BLaER1 treated with 17β-estradiol and CSF1 and Interleukin-3, amounts not matched to agents 10 nM and 100 nM (cell line): ENCODE measurements around the gene GREB1L.

Experiments
- H3K27ac ChIP-seq, 11 experiments: shearing (Covaris generic); formaldehyde crosslinking; 2 replicates each; pipeline ENCODE4 v1.8.1; 2022
- H3K27me3 ChIP-seq, 11 experiments: shearing (Covaris generic); formaldehyde crosslinking; 2 replicates each; pipeline ENCODE4 v1.8.1; 2022
- H3K36me3 ChIP-seq, 11 experiments: shearing (Covaris generic); formaldehyde crosslinking; 2 replicates each; pipeline ENCODE4 v1.8.1; 2022
- H3K4me1 ChIP-seq, 10 experiments: shearing (Covaris generic); formaldehyde crosslinking; 2 replicates each; pipeline ENCODE4 v1.8.1; 2022
- H3K4me2 ChIP-seq, 11 experiments: shearing (Covaris generic); formaldehyde crosslinking; 2 replicates each; pipeline ENCODE4 v1.8.1; 2022
- H3K4me3 ChIP-seq, 10 experiments: shearing (Covaris generic); formaldehyde crosslinking; 2 replicates each; pipeline ENCODE4 v1.8.1; 2022
- H3K9ac ChIP-seq, 11 experiments: shearing (Covaris generic); formaldehyde crosslinking; 2 replicates each; pipeline ENCODE4 v1.8.1; 2022
- H3K9me3 ChIP-seq, 11 experiments: shearing (Covaris generic); formaldehyde crosslinking; replicated peaks in 1 of 11; 2 replicates each; pipeline ENCODE4 v1.8.1; 2022
- H4K20me1 ChIP-seq, 11 experiments: shearing (Covaris generic); formaldehyde crosslinking; 2 replicates each; pipeline ENCODE4 v1.8.1; 2022
- Cebpa-rat ChIP-seq, 11 experiments: shearing (Covaris generic); IDR thresholded peaks; 2 replicates each; pipeline ENCODE4 v1.8.1; 2022

The GREB1L gene

GRCh38 chr18:21468514-21469164, 226.6 kb downstream of the GREB1L start:
- TF ChIP-seq Cebpa-rat (IDR thresholded peaks at IDR 0.05): no peak
- Histone ChIP-seq H3K4me1 (no peaks in the 10 kb centered on the region), H3K4me2 (no peak overlapping the region), H3K27ac (no peak overlapping the region), H3K36me3 (no peaks in the 10 kb centered on the region), H3K4me3 (no peak overlapping the region), H3K9me3 (peaks cover 2 to 7% (median 5%) of the 10 kb centered on the region in 11 experiments; a peak in 20 of 22 replicates), H3K27me3 (no peaks in the 10 kb centered on the region), H3K9ac (no peak overlapping the region), H4K20me1 (no peaks in the 10 kb centered on the region)

- Histone ChIP-seq H3K27ac (no peak overlapping the region), H4K20me1 (no peaks in the 10 kb centered on the region), H3K36me3 (no peaks in the 10 kb centered on the region; a peak in 1 of 22 replicates), H3K9ac (no peak overlapping the region), H3K27me3 (no peaks in the 10 kb centered on the region), H3K4me3 (no peak overlapping the region), H3K9me3 (peaks cover 10 to 20% (median 15%) of the 10 kb centered on the region in 11 experiments; a peak in 20 of 22 replicates), H3K4me1 (no peaks in the 10 kb centered on the region), H3K4me2 (no peak overlapping the region)
- TF ChIP-seq Cebpa-rat (IDR thresholded peaks at IDR 0.05): no peak
Measured at GRCh38 chr18:21472741-21473140, 230.7 kb downstream of the GREB1L start.

- no peaks in the 10 kb centered on the region for H4K20me1 ChIP-seq
- no peaks in the 10 kb centered on the region; a peak in 1 of 22 replicates for H3K36me3 ChIP-seq
- no peak overlapping the region for H3K27ac ChIP-seq
- H3K27me3 ChIP-seq: no peaks in the 10 kb centered on the region
- H3K9me3 ChIP-seq: peaks cover 10 to 20% (median 15%) of the 10 kb centered on the region in 11 experiments; a peak in 20 of 22 replicates
- TF ChIP-seq Cebpa-rat (IDR thresholded peaks at IDR 0.05): no peak
- no peaks in the 10 kb centered on the region for H3K4me1 ChIP-seq
- no peak overlapping the region for H3K4me2 ChIP-seq
- no peak overlapping the region for H3K9ac ChIP-seq
- no peak overlapping the region for H3K4me3 ChIP-seq
Measured at GRCh38 chr18:21474621-21475020, 232.6 kb downstream of the GREB1L start.

- Histone ChIP-seq H3K4me2 (no peak overlapping the region), H3K4me3 (no peak overlapping the region), H3K27me3 (no peaks in the 10 kb centered on the region), H3K9me3 (0 out of 22 replicates have a peak, but pooled peaks cover 0 to 6% (median 0%) of the 10 kb centered on the region in 11 experiments), H3K4me1 (peaks cover 0 to 4% (median 0%) of the 10 kb centered on the region in 10 experiments; a peak in 6 of 20 replicates), H3K9ac (no peak overlapping the region), H3K36me3 (no peaks in the 10 kb centered on the region), H4K20me1 (no peaks in the 10 kb centered on the region), H3K27ac (no peak overlapping the region)
- no peak for TF ChIP-seq Cebpa-rat (IDR thresholded peaks at IDR 0.05)
Measured at GRCh38 chr18:21479721-21480120, 237.7 kb downstream of the GREB1L start.

- Histone ChIP-seq H3K27me3 (no peaks in the 10 kb centered on the region), H3K9ac (no peak overlapping the region), H3K4me1 (peaks cover 0 to 24% (median 8%) of the 10 kb centered on the region in 10 experiments; a peak in 9 of 20 replicates), H3K36me3 (no peaks in the 10 kb centered on the region), H3K9me3 (no peaks in the 10 kb centered on the region), H3K4me3 (no peak overlapping the region), H3K27ac (no peak overlapping the region), H4K20me1 (no peaks in the 10 kb centered on the region), H3K4me2 (no peak overlapping the region)
- TF ChIP-seq Cebpa-rat (IDR thresholded peaks at IDR 0.05): no peak
Measured at GRCh38 chr18:21481739-21482138, 239.7 kb downstream of the GREB1L start.

GRCh38 chr18:21483051-21483450, 241.0 kb downstream of the GREB1L start:
- Histone ChIP-seq H3K27me3 (no peaks in the 10 kb centered on the region), H3K4me3 (no peak overlapping the region), H3K9ac (no peak overlapping the region), H3K27ac (no peak overlapping the region), H4K20me1 (no peaks in the 10 kb centered on the region), H3K4me1 (peaks cover 0 to 26% (median 8%) of the 10 kb centered on the region in 10 experiments; a peak in 9 of 20 replicates), H3K4me2 (no peak overlapping the region), H3K9me3 (no peaks in the 10 kb centered on the region), H3K36me3 (no peaks in the 10 kb centered on the region)
- TF ChIP-seq Cebpa-rat (IDR thresholded peaks at IDR 0.05): no peak

- peaks cover 0 to 26% (median 8%) of the 10 kb centered on the region in 10 experiments; a peak in 9 of 20 replicates for H3K4me1 ChIP-seq
- no peak for TF ChIP-seq Cebpa-rat (IDR thresholded peaks at IDR 0.05)
Measured at GRCh38 chr18:21484851-21485636, 243.0 kb downstream of the GREB1L start.

GRCh38 chr18:21486905-21487437, 244.9 kb downstream of the GREB1L start:
- no peak overlapping the region for H3K27ac ChIP-seq
- H3K9me3 ChIP-seq: no peaks in the 10 kb centered on the region
- TF ChIP-seq Cebpa-rat (IDR thresholded peaks at IDR 0.05): no peak

More at GRCh38 chr18:21484851-21485636, 243.0 kb downstream of the GREB1L start:
- Histone ChIP-seq H3K27me3 (no peaks in the 10 kb centered on the region), H3K4me2 (peak overlapping the region in 5 of 11 experiments; percentile 10 to 40 (median 27); a peak in 7 of 22 replicates), H3K9ac (no peak overlapping the region), H3K9me3 (no peaks in the 10 kb centered on the region), H3K4me3 (no peak overlapping the region), H3K27ac (no peak overlapping the region), H4K20me1 (no peaks in the 10 kb centered on the region), H3K36me3 (no peaks in the 10 kb centered on the region)

GRCh38 chr18:21489119-21489750, 247.2 kb downstream of the GREB1L start:
- no peaks in the 10 kb centered on the region for H3K36me3 ChIP-seq

More at GRCh38 chr18:21486905-21487437, 244.9 kb downstream of the GREB1L start:
- H3K9ac ChIP-seq: no peak overlapping the region
- no peaks in the 10 kb centered on the region for H3K27me3 ChIP-seq
- H3K4me2 ChIP-seq: no peak overlapping the region; a peak in 1 of 22 replicates
- H4K20me1 ChIP-seq: no peaks in the 10 kb centered on the region
- H3K36me3 ChIP-seq: no peaks in the 10 kb centered on the region
- peaks cover 0 to 26% (median 8%) of the 10 kb centered on the region in 10 experiments; a peak in 9 of 20 replicates for H3K4me1 ChIP-seq
- no peak overlapping the region for H3K4me3 ChIP-seq

More at GRCh38 chr18:21489119-21489750, 247.2 kb downstream of the GREB1L start:
- Histone ChIP-seq H3K4me2 (no peak overlapping the region), H3K27ac (no peak overlapping the region), H3K27me3 (no peaks in the 10 kb centered on the region), H3K4me3 (no peak overlapping the region), H3K9me3 (no peaks in the 10 kb centered on the region), H3K4me1 (peaks cover 0 to 26% (median 8%) of the 10 kb centered on the region in 10 experiments; a peak in 9 of 20 replicates), H4K20me1 (no peaks in the 10 kb centered on the region), H3K9ac (no peak overlapping the region)
- no peak for TF ChIP-seq Cebpa-rat (IDR thresholded peaks at IDR 0.05)
